ENCODE data around the gene ELFN1. TPM values are rescaled to one million over a fixed set of nuclear protein-coding genes. Genes with fewer than 3 reads are reported as not detected.

Gene ELFN1
- total RNA-seq, 1 donor from 2014 or later: 4.3 TPM

DNA sequence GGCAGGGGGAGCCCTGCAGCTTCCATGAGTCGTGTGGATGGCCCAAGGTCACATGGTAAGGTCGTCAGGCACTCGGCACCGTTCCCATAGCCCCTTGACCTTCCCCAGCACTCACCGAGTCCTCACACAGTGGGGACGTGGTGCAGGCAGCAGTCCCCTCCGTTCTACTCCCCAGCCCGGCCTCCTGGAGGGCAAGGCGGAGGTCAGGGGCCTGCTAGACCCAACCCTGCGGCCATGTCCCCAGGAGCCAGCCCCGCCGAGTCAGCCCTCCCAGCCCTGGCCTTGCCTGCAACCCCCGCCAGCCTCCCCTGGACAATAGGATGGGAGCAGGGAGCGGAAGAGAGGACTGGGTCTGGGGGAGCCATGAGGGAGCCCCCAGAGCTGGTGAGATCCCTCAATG is 65.2 kb downstream of the ELFN1 start:
- TF ChIP-seq CTCF (IDR thresholded peaks at IDR 0.05): no peak
- no peak overlapping the region for H3K4me3 ChIP-seq
- no peak overlapping the region for H3K27ac ChIP-seq
- ATAC-seq (no peak), DNase-seq (no peak)
- H3K36me3 ChIP-seq: no peaks in the 10 kb centered on the region
- no peaks in the 10 kb centered on the region for H3K9me3 ChIP-seq
- H3K4me1 ChIP-seq: no peaks in the 10 kb centered on the region
- peaks cover 4% of the 10 kb centered on the region for H3K27me3 ChIP-seq
- intact Hi-C loops (cut with DNase I): no loop called here

- Histone ChIP-seq H3K27me3 (peaks cover 4% of the 10 kb centered on the region), H3K36me3 (no peaks in the 10 kb centered on the region), H3K4me3 (no peak overlapping the region), H3K4me1 (no peaks in the 10 kb centered on the region), H3K9me3 (no peaks in the 10 kb centered on the region), H3K27ac (no peak overlapping the region)
- DNase-seq: no peak
- intact Hi-C loops (cut with DNase I): no loop called here
- no peak for ATAC-seq
- no peak for TF ChIP-seq CTCF (IDR thresholded peaks at IDR 0.05)
Observed at GRCh38 chr7:1735806-1736483, 65.9 kb downstream of the ELFN1 start.

DNA sequence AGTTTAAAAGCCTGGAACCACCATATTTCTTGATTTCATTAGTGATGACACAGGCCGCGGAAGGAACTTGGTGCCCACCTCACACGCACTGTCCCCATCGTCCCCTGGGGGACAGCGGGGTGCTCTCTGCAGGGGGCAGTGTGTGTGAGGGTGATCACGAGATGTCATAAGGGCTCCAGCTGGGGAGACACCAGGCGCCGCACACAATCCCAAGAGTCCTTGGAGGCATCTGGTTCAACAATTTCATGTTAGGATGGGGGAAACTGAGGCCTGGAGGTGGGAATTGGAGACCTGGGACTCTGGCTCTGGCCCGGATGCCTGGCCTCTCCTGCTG is 66.4 kb downstream of the ELFN1 start:
- no peak overlapping the region for H3K27ac ChIP-seq
- no peaks in the 10 kb centered on the region for H3K36me3 ChIP-seq
- TF ChIP-seq CTCF (IDR thresholded peaks at IDR 0.05): no peak
- no peaks in the 10 kb centered on the region for H3K9me3 ChIP-seq
- no peak for DNase-seq
- peaks cover 4% of the 10 kb centered on the region for H3K27me3 ChIP-seq
- no peaks in the 10 kb centered on the region for H3K4me1 ChIP-seq
- no peak for ATAC-seq
- no peak overlapping the region for H3K4me3 ChIP-seq
- intact Hi-C loops (cut with DNase I): no loop called here

DNA sequence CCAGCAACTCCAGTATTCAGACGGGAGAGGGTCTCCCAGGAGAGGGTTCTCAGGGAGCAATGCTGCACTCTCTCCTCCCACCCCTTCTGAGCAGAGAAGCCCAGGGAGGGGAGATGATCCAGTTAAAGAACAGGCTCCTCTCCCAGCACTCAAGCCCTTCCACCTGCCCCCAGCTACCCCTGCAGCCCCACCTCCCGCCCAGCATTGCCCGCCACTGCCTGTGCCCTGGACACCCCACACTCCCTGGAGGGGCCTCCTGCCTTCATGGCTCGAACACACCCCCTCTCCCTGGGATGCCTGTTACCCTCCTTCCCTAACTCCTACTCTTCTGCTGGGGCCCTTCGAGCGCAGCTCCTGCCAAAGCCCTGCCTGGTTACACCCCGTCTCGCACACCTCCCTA is 66.8 kb downstream of the ELFN1 start:
- H3K36me3 ChIP-seq: no peaks in the 10 kb centered on the region
- intact Hi-C loops (cut with DNase I): no loop called here
- DNase-seq: no peak

DNA sequence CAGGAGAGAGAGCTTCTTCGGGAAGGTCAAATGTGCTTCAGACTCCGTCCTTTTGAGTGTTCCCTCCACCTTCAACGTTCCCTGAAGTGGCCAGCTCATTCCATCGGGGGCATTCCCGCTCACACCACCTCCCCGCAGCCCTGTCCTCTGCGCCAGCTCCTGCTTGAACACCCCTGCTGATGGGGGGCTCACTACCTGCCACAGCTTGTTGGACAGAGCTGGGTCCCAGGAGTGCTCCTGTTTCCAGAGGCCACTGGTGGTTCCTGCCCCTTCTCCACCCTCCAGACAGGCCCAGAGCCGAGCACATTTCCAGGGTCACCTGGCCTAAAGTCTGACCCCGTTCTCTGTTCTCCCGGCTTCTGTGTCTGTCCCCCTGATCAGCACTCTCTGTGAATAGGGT is 67.4 kb downstream of the ELFN1 start:
- ATAC-seq (no peak), DNase-seq (no peak)
- TF ChIP-seq CTCF (IDR thresholded peaks at IDR 0.05): no peak
- Histone ChIP-seq H3K4me3 (no peak overlapping the region), H3K27ac (no peak overlapping the region), H3K9me3 (no peaks in the 10 kb centered on the region), H3K27me3 (peaks cover 4% of the 10 kb centered on the region), H3K4me1 (peaks cover 10% of the 10 kb centered on the region), H3K36me3 (no peaks in the 10 kb centered on the region)
- intact Hi-C loops (cut with DNase I): no loop called here

More for the DNA sequence above, 66.8 kb downstream of the ELFN1 start:
- TF ChIP-seq CTCF (IDR thresholded peaks at IDR 0.05): no peak
- no peak for ATAC-seq
- Histone ChIP-seq H3K4me3 (no peak overlapping the region), H3K4me1 (peaks cover 3% of the 10 kb centered on the region), H3K9me3 (no peaks in the 10 kb centered on the region), H3K27me3 (peaks cover 4% of the 10 kb centered on the region), H3K27ac (no peak overlapping the region)

DNA sequence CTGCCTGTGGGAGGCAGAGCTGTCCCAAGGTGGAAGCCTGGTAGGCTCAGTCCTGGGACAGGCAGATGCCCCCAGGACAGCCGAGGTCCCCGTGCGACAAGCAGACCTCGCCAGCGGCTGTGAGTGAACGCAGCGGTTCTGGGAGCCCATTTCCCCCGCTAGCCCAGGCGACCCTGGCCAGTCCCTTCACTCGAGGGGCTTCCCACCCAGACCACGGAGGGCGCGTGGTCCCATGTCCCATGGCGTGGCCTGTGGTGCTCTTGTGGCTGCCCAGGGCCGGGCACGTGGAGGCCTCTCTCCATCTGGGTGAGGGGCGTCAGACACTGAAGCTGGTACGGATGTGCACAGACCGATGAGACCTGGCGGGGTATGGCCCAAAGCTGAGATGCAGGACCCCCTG is 67.9 kb downstream of the ELFN1 start:
- peaks cover 14% of the 10 kb centered on the region for H3K4me1 ChIP-seq
- no peak overlapping the region for H3K27ac ChIP-seq
- no peak for ATAC-seq
- no peak for DNase-seq
- no peak for TF ChIP-seq CTCF (IDR thresholded peaks at IDR 0.05)
- no peaks in the 10 kb centered on the region for H3K9me3 ChIP-seq
- no peak overlapping the region for H3K4me3 ChIP-seq
- H3K36me3 ChIP-seq: no peaks in the 10 kb centered on the region
- intact Hi-C loops (cut with DNase I): no loop called here
- peaks cover 4% of the 10 kb centered on the region for H3K27me3 ChIP-seq
